IPS-20b (cell line): ENCODE measurements around the gene RPRD1B.

Source experiments
- H3K27ac ChIP-seq: one replicate; pipeline ENCODE4 v1.5.1; 2013; ENCODE audit warnings: low read length
- H3K27me3 ChIP-seq: 2 replicates; pipeline ENCODE4 v1.6.1; 2013; ENCODE audit warnings: mild to moderate bottlenecking, low read length, inconsistent platforms; ENCODE audit not compliant: insufficient read depth
- H3K36me3 ChIP-seq: 2 replicates; pipeline ENCODE4 v1.6.1; 2013; ENCODE audit warnings: low read depth, mild to moderate bottlenecking, inconsistent platforms, low read length, moderate library complexity; ENCODE audit not compliant: insufficient read depth
- H3K4me1 ChIP-seq: 2 replicates; pipeline ENCODE4 v1.6.1; 2013; ENCODE audit warnings: mild to moderate bottlenecking, control low read depth, inconsistent platforms, low read length, moderate library complexity; ENCODE audit not compliant: insufficient read depth
- H3K4me3 ChIP-seq: 2 replicates; pipeline ENCODE4 v1.5.1; 2013; ENCODE audit warnings: mild to moderate bottlenecking, low read length, inconsistent platforms
- H3K9ac ChIP-seq: 2 replicates; pipeline ENCODE4 v1.6.1; 2013; ENCODE audit warnings: low read depth, mild to moderate bottlenecking, inconsistent platforms, low read length, moderate library complexity
- H3K9me3 ChIP-seq: 2 replicates; pipeline ENCODE4 v1.6.1; 2013; ENCODE audit warnings: mild to moderate bottlenecking, low read depth, low read length, inconsistent platforms; ENCODE audit not compliant: insufficient read depth

Gene RPRD1B

GRCh38 chr20:38065764-38066375 lies 32.3 kb downstream of the RPRD1B start:
- Histone ChIP-seq H3K27me3 (no peaks in the 10 kb centered on the region), H3K4me1 (no peaks in the 10 kb centered on the region), H3K9ac (no peak overlapping the region), H3K27ac (no peak overlapping the region), H3K4me3 (no peak overlapping the region), H3K36me3 (peaks cover 100% of the 10 kb centered on the region), H3K9me3 (no peaks in the 10 kb centered on the region)

GRCh38 chr20:38066969-38067716 lies 33.6 kb downstream of the RPRD1B start:
- no peaks in the 10 kb centered on the region for H3K27me3 ChIP-seq
- no peaks in the 10 kb centered on the region for H3K4me1 ChIP-seq
- peaks cover 98% of the 10 kb centered on the region for H3K36me3 ChIP-seq
- H3K9ac ChIP-seq: no peak overlapping the region
- H3K4me3 ChIP-seq: no peak overlapping the region
- no peak overlapping the region for H3K27ac ChIP-seq
- H3K9me3 ChIP-seq: no peaks in the 10 kb centered on the region

DNA sequence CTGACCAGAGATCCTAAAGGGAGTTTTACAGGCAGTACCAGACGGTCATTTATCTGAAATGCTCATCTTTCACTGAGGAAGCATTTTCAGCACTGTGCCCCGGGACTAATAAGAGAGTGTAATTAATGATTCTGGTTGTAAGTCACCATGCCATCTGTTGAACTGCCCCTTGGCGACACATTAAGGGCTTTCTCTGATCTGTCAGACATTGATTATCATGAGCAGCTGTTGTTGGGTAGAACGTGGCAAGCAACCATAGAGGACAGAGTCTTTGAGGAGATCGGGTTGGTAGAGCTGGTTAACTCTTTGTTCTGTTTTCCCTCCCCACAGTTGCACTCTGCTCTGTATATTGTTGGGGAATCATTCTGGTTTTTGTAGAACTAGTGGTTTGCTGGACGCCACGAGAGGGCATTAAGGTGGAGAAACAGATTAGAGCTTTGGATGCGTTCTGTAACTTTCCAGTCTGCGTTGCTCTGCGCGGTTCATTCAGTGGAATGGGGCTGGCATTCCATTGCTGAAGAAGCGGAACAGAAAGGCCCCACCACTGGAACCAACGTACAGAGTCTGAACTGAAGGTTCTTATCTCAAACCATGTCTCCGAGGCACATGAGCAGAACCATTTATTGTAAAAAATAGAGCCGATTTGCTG lies 34.3 kb downstream of the RPRD1B start:
- Histone ChIP-seq H3K4me1 (no peaks in the 10 kb centered on the region), H3K9ac (no peak overlapping the region), H3K9me3 (no peaks in the 10 kb centered on the region), H3K27me3 (no peaks in the 10 kb centered on the region), H3K27ac (no peak overlapping the region), H3K4me3 (no peak overlapping the region), H3K36me3 (peaks cover 96% of the 10 kb centered on the region)

GRCh38 chr20:38072898-38073297 lies 39.4 kb downstream of the RPRD1B start:
- H3K9ac ChIP-seq: no peak overlapping the region
- peaks cover 68% of the 10 kb centered on the region for H3K36me3 ChIP-seq
- H3K27ac ChIP-seq: no peak overlapping the region
- H3K4me3 ChIP-seq: no peak overlapping the region
- no peaks in the 10 kb centered on the region for H3K27me3 ChIP-seq
- H3K9me3 ChIP-seq: no peaks in the 10 kb centered on the region
- no peaks in the 10 kb centered on the region for H3K4me1 ChIP-seq

- no peaks in the 10 kb centered on the region for H3K9me3 ChIP-seq
- no peak overlapping the region for H3K27ac ChIP-seq
- H3K9ac ChIP-seq: no peak overlapping the region
- no peaks in the 10 kb centered on the region for H3K4me1 ChIP-seq
- H3K4me3 ChIP-seq: no peak overlapping the region
- H3K36me3 ChIP-seq: peaks cover 66% of the 10 kb centered on the region
- no peaks in the 10 kb centered on the region for H3K27me3 ChIP-seq
Observed at GRCh38 chr20:38073307-38074071, 39.9 kb downstream of the RPRD1B start.

GRCh38 chr20:38075161-38075998 lies 41.8 kb downstream of the RPRD1B start:
- Histone ChIP-seq H3K9ac (no peak overlapping the region), H3K9me3 (no peaks in the 10 kb centered on the region), H3K36me3 (peaks cover 63% of the 10 kb centered on the region), H3K4me1 (no peaks in the 10 kb centered on the region), H3K4me3 (no peak overlapping the region), H3K27me3 (no peaks in the 10 kb centered on the region), H3K27ac (no peak overlapping the region)

DNA sequence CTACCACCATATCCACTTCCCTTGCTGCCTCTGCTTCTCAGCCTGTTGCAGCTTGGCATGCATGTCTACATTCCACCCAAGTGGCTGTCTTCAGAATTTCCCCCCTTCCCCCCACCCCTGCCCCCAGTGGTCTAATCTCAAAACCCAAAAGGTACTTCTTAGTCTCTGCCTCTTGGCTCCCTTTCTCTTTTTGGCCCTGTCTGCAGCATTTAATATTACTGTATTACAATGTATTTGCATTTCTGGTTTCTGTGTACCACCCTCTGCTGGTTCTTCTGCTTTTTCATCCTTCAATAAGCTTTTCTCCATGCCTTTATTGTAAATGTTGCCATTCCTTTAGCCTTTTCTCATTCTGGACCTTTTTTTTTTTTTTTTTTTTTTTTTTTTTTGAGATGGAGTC lies 43.0 kb downstream of the RPRD1B start:
- H3K4me3 ChIP-seq: no peak overlapping the region
- peaks cover 51% of the 10 kb centered on the region for H3K36me3 ChIP-seq
- H3K4me1 ChIP-seq: no peaks in the 10 kb centered on the region
- H3K9me3 ChIP-seq: no peaks in the 10 kb centered on the region
- H3K27ac ChIP-seq: no peak overlapping the region
- no peaks in the 10 kb centered on the region for H3K27me3 ChIP-seq
- no peak overlapping the region for H3K9ac ChIP-seq

DNA sequence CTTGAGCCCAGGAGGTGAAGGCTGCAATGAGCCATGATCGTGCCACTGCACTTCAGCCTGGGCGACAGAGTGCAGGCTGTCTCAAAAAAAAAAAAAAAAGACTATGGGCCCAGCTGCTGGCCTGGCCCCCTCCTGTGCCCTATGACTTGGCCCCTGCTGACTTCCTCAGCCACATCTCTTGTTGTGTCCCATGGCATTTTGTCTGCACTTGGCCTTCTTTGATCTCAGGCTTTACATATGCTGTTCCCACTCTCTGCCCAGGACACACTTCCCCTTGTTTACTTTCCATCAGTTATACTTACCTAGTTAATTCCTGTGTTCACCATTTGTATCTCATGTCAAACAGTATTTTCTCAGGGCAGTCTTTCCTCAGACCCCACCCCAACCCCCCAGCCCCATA lies 44.5 kb downstream of the RPRD1B start:
- Histone ChIP-seq H3K9me3 (no peaks in the 10 kb centered on the region), H3K4me1 (no peaks in the 10 kb centered on the region)

DNA sequence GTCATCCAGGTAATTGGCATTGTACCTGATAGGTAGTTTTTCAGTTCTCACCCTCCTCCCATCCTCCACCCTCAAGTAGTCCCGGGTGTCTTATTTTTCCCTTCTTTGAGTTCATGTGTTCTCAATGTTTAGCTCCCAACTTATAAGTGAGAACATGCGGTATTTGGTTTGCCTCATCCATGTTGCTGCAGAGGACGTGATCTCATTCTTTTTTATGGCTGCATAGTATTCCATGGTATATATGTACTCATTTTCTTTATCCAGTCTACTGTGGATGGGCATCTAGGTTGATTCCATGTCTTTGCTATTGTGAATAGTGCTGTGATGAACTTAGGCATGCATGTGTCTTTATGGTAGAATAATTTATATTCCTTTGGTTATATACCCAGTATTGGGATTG lies 45.8 kb downstream of the RPRD1B start:
- Histone ChIP-seq H3K9ac (no peak overlapping the region), H3K4me1 (no peaks in the 10 kb centered on the region), H3K4me3 (no peak overlapping the region), H3K27ac (no peak overlapping the region), H3K36me3 (peaks cover 56% of the 10 kb centered on the region), H3K27me3 (no peaks in the 10 kb centered on the region), H3K9me3 (no peaks in the 10 kb centered on the region)

More for the DNA sequence above, 44.5 kb downstream of the RPRD1B start:
- H3K27me3 ChIP-seq: no peaks in the 10 kb centered on the region
- H3K4me3 ChIP-seq: no peak overlapping the region
- H3K36me3 ChIP-seq: peaks cover 52% of the 10 kb centered on the region
- H3K9ac ChIP-seq: no peak overlapping the region
- no peak overlapping the region for H3K27ac ChIP-seq

GRCh38 chr20:38081575-38081974 lies 48.0 kb downstream of the RPRD1B start:
- Histone ChIP-seq H3K9ac (no peak overlapping the region), H3K4me1 (no peaks in the 10 kb centered on the region), H3K9me3 (no peaks in the 10 kb centered on the region), H3K27me3 (no peaks in the 10 kb centered on the region), H3K36me3 (peaks cover 71% of the 10 kb centered on the region), H3K27ac (no peak overlapping the region), H3K4me3 (no peak overlapping the region)

- Histone ChIP-seq H3K9me3 (no peaks in the 10 kb centered on the region), H3K36me3 (peaks cover 77% of the 10 kb centered on the region), H3K27ac (no peak overlapping the region), H3K9ac (no peak overlapping the region), H3K4me3 (no peak overlapping the region), H3K27me3 (no peaks in the 10 kb centered on the region), H3K4me1 (no peaks in the 10 kb centered on the region)
Observed at GRCh38 chr20:38082894-38083293, 49.3 kb downstream of the RPRD1B start.
